IMR-90 (cell line): ENCODE measurements around the gene CORO7. TPM values are rescaled to one million over a fixed set of nuclear protein-coding genes. Genes with fewer than 3 reads are reported as not detected.
A peak's percentile ranks its signal among the peaks of the same experiment; 100 is the strongest.

Experiments used
- ATAC-seq: fragments of 200-7000 bp; cut with Tn5 transposase; 2 replicates; pipeline ENCODE4 v1.9.1; 2020; ENCODE audit warnings: low read depth, mild to moderate bottlenecking, moderate library complexity
- BruUV-seq: library from RNA; stranded (reverse); fragments of 400-500 nt; replicated peaks from 2 replicates; lab custom pipeline; 2021; lab: Mats Ljungman, UMichigan
- CTCF ChIA-PET: fragments of 300-600 bp; formaldehyde crosslinking; extraction: SDS; loops from one replicate; lab custom pipeline; 2021; ENCODE audit warnings: antibody characterized with exemption; lab: Yijun Ruan, JAX
- POLR2A ChIA-PET: fragments of 300-600 bp; sonication (Branson Sonifier 250); formaldehyde crosslinking; loops from one replicate; lab custom pipeline; 2022; ENCODE audit warnings: antibody characterized with exemption; ENCODE audit not compliant: unreplicated experiment; lab: Charles Lee
- DNase-seq: peaks from one replicate; pipeline ENCODE4 v3.0.0; 2013
- H2AFZ ChIP-seq: replicated peaks from 2 replicates; pipeline ENCODE3; 2013; ENCODE audit warnings: low read length, mild to moderate bottlenecking; ENCODE audit not compliant: poor library complexity
- H2AK5ac ChIP-seq: 2 replicates; pipeline ENCODE4 v1.6.1; 2013; ENCODE audit warnings: low read depth, low read length, inconsistent platforms
- H2AK9ac ChIP-seq: replicated peaks from 2 replicates; pipeline ENCODE3; 2013; ENCODE audit warnings: mild to moderate bottlenecking, low read depth, low read length, moderate library complexity; ENCODE audit not compliant: poor library complexity
- H2BK120ac ChIP-seq: 2 replicates; pipeline ENCODE4 v1.6.1; 2013; ENCODE audit warnings: low read depth, low read length, inconsistent platforms
- H2BK15ac ChIP-seq: 3 replicates; pipeline ENCODE4 v1.6.1; 2013; ENCODE audit warnings: low read depth, low read length, inconsistent platforms
- H2BK20ac ChIP-seq: 2 replicates; pipeline ENCODE4 v1.6.1; 2013; ENCODE audit warnings: low read depth, mild to moderate bottlenecking, inconsistent platforms, low read length, moderate library complexity
- H2BK5ac ChIP-seq: 2 replicates; pipeline ENCODE4 v1.6.1; 2013; ENCODE audit warnings: mild to moderate bottlenecking, low read depth, low read length, inconsistent platforms; ENCODE audit not compliant: poor library complexity, severe bottlenecking
- H3K14ac ChIP-seq: replicated peaks from 2 replicates; pipeline ENCODE4 v1.6.1; 2013; ENCODE audit warnings: low read depth, low read length, inconsistent platforms
- H3K18ac ChIP-seq: 2 replicates; pipeline ENCODE4 v1.6.1; 2013; ENCODE audit warnings: low read depth, low read length, control low read depth
- H3K23ac ChIP-seq: 2 replicates; pipeline ENCODE4 v1.6.1; 2013; ENCODE audit warnings: low read depth, low read length, inconsistent platforms
- H3K27ac ChIP-seq: 2 replicates; pipeline ENCODE4 v1.5.1; 2013; ENCODE audit warnings: mild to moderate bottlenecking, control low read depth, low read length; ENCODE audit not compliant: insufficient read depth
- H3K27me3 ChIP-seq: 2 replicates; pipeline ENCODE4 v1.6.1; 2013; ENCODE audit warnings: low read length; ENCODE audit not compliant: control insufficient read depth, insufficient read depth
- H3K36me3 ChIP-seq: 2 replicates; pipeline ENCODE4 v1.6.1; 2013; ENCODE audit warnings: low read length, mixed read lengths; ENCODE audit not compliant: control insufficient read depth, insufficient read depth
- H3K4ac ChIP-seq: 2 replicates; pipeline ENCODE4 v1.6.1; 2013; ENCODE audit warnings: low read depth, low read length, inconsistent platforms
- H3K4me1 ChIP-seq: 2 replicates; pipeline ENCODE4 v1.6.1; 2013; ENCODE audit warnings: low read length, mixed read lengths; ENCODE audit not compliant: control insufficient read depth, insufficient read depth
- H3K4me2 ChIP-seq: 2 replicates; pipeline ENCODE4 v1.6.1; 2013; ENCODE audit warnings: low read depth, mild to moderate bottlenecking, control low read depth, low read length, moderate library complexity
- H3K4me3 ChIP-seq: 2 replicates; pipeline ENCODE4 v1.5.1; 2013; ENCODE audit warnings: low read depth, mild to moderate bottlenecking, control low read depth, low read length, moderate library complexity; ENCODE audit not compliant: insufficient read depth
- H3K56ac ChIP-seq: 2 replicates; pipeline ENCODE4 v1.6.1; 2013; ENCODE audit warnings: low read length, inconsistent platforms; ENCODE audit not compliant: insufficient read depth; ENCODE audit errors: extremely low read depth
- H3K79me1 ChIP-seq, 2 experiments: 2 replicates each; pipeline ENCODE4 v1.6.1; 2013; ENCODE audit warnings: low read length in 2 of 2, inconsistent platforms in 1 of 2, low read depth in 1 of 2
- H3K9ac ChIP-seq: 2 replicates; pipeline ENCODE4 v1.6.1; 2013; ENCODE audit warnings: low read depth, low read length, control low read depth
- H3K9me1 ChIP-seq: 2 replicates; pipeline ENCODE4 v1.6.1; 2013; ENCODE audit warnings: low read length, inconsistent platforms; ENCODE audit not compliant: insufficient read depth
- H3K9me3 ChIP-seq: 2 replicates; pipeline ENCODE4 v1.6.1; 2013; ENCODE audit warnings: low read length; ENCODE audit not compliant: control insufficient read depth, insufficient read depth
- H4K20me1 ChIP-seq: 2 replicates; pipeline ENCODE4 v1.6.1; 2013; ENCODE audit warnings: low read length, inconsistent platforms; ENCODE audit not compliant: insufficient read depth
- H4K5ac ChIP-seq: 2 replicates; pipeline ENCODE4 v1.6.1; 2013; ENCODE audit warnings: mild to moderate bottlenecking, low read depth, low read length, control low read depth
- H4K8ac ChIP-seq, 2 experiments: 2 replicates each; pipeline ENCODE4 v1.6.1; 2013; ENCODE audit warnings: low read depth in 2 of 2, low read length in 2 of 2, control low read depth in 1 of 2, inconsistent platforms in 1 of 2
- H4K91ac ChIP-seq: 2 replicates; pipeline ENCODE4 v1.6.1; 2013; ENCODE audit warnings: low read depth, low read length, inconsistent platforms; ENCODE audit not compliant: insufficient read depth
- BHLHE40 ChIP-seq: fragments of 150-350 bp; IDR thresholded peaks from 2 replicates; pipeline ENCODE4 v1.6.1; 2016; ENCODE audit warnings: mild to moderate bottlenecking, low read depth, low read length
- CEBPB ChIP-seq: IDR thresholded peaks from 2 replicates; pipeline ENCODE4 v1.6.1; 2012; ENCODE audit warnings: low read depth, low read length, improper control_type of control experiment
- CHD1 ChIP-seq: IDR thresholded peaks from 2 replicates; pipeline ENCODE4 v1.6.1; 2012; ENCODE audit warnings: low read depth, low read length, improper control_type of control experiment
- CTCF ChIP-seq: conservative IDR thresholded peaks from 2 replicates; pipeline ENCODE4 v1.5.1; 2012; ENCODE audit warnings: mild to moderate bottlenecking, low read depth, low read length, improper control_type of control experiment
- ELK1 ChIP-seq: fragments of 150-350 bp; IDR thresholded peaks from 2 replicates; pipeline ENCODE4 v1.6.1; 2016; ENCODE audit warnings: low read depth, mild to moderate bottlenecking, low read length, moderate library complexity, borderline replicate concordance
- FOS ChIP-seq: fragments of 150-350 bp; IDR thresholded peaks from 2 replicates; pipeline ENCODE4 v1.6.1; 2016; ENCODE audit warnings: low read depth, low read length
- MAFK ChIP-seq: IDR thresholded peaks from 2 replicates; pipeline ENCODE4 v1.6.1; 2012; ENCODE audit warnings: low read depth, low read length, improper control_type of control experiment
- MAZ ChIP-seq: IDR thresholded peaks from 2 replicates; pipeline ENCODE4 v1.6.1; 2012; ENCODE audit warnings: low read depth, mild to moderate bottlenecking, low read length, improper control_type of control experiment, moderate library complexity, borderline replicate concordance
- MXI1 ChIP-seq: IDR thresholded peaks from 2 replicates; pipeline ENCODE4 v1.6.1; 2012; ENCODE audit warnings: low read depth, mild to moderate bottlenecking, low read length, moderate library complexity, borderline replicate concordance
- NFE2L2 ChIP-seq: fragments of 150-350 bp; IDR thresholded peaks from 2 replicates; pipeline ENCODE4 v1.6.1; 2016; ENCODE audit warnings: low read depth, mild to moderate bottlenecking, low read length
- POLR2A ChIP-seq: IDR thresholded peaks from 2 replicates; pipeline ENCODE4 v1.6.1; 2012; ENCODE audit warnings: mild to moderate bottlenecking, low read depth, low read length
- RAD21 ChIP-seq: IDR thresholded peaks from 2 replicates; pipeline ENCODE4 v1.6.1; 2012; ENCODE audit warnings: low read length, improper control_type of control experiment
- RCOR1 ChIP-seq: IDR thresholded peaks from 2 replicates; pipeline ENCODE4 v1.6.1; 2012; ENCODE audit warnings: mild to moderate bottlenecking, low read length, improper control_type of control experiment; ENCODE audit not compliant: insufficient replicate concordance
- RFX5 ChIP-seq: IDR thresholded peaks from 2 replicates; pipeline ENCODE4 v1.8.0; 2012; ENCODE audit warnings: low read depth, mild to moderate bottlenecking, low read length, moderate library complexity
- SMC3 ChIP-seq: fragments of 150-350 bp; IDR thresholded peaks from 2 replicates; pipeline ENCODE4 v1.6.1; 2016; ENCODE audit warnings: low read depth, mild to moderate bottlenecking, antibody characterized with exemption, low read length, moderate library complexity
- USF2 ChIP-seq: fragments of 150-350 bp; IDR thresholded peaks from 2 replicates; pipeline ENCODE4 v1.6.1; 2017; ENCODE audit warnings: mild to moderate bottlenecking, antibody characterized with exemption, low read length, low read depth
- WGBS, 2 experiments: methylation state at CpG; one replicate each; pipeline versions ENCODE4 v1.1.5 to v1.1.7; 2013; ENCODE audit warnings: missing lambda C conversion rate in 2 of 2; ENCODE audit not compliant: insufficient read length in 1 of 2; ENCODE audit errors: extremely low coverage in 2 of 2; 5-methylcytosine and 5-hydroxymethylcytosine counted together
- dilution Hi-C: fragments of 300-500 bp; cut with HindIII; formaldehyde crosslinking; loops from one replicate; pipeline ENCODE4 v1.14.3; 2018; ENCODE audit warnings: low sequenced_read_pairs; ENCODE audit not compliant: unreplicated experiment
- in situ Hi-C: fragments of 300-500 bp; cut with MboI; formaldehyde crosslinking; loops from 3 replicates; pipeline ENCODE4 v1.14.3; 2019; ENCODE audit warnings: low sequenced_read_pairs, inconsistent platforms, mixed read lengths
- intact Hi-C: fragments of 100-400 bp; cut with micrococcal nuclease; formaldehyde crosslinking; loops from 2 replicates; pipeline ENCODE4 v1.10.0; 2022
- polyA plus RNA-seq, 3 experiments: library from polyadenylated mRNA; depleted of rRNA; stranded (reverse); fragments of >200 nt; gene quantifications; 2 replicates each; pipeline ENCODE4 v1.2.3, GENCODE V29; 2012; ENCODE audit warnings: low replicate concordance in 1 of 3
- total RNA-seq: library from RNA; depleted of rRNA; stranded (reverse); fragments of >200 nt; gene quantifications from 2 replicates; pipeline ENCODE4 v1.2.3, GENCODE V29; 2012

Gene CORO7
- total and polyA plus RNA-seq, 2 of the 4 experiments (the other 2 are of a cell fraction), result 6.3 to 26.7 TPM

GRCh38 chr16:4359914-4360313 is 56.5 kb downstream of the CORO7 start:
- Histone ChIP-seq H4K91ac (no peak overlapping the region), H3K27me3 (no peaks in the 10 kb centered on the region), H3K4me3 (no peak overlapping the region), H2BK5ac (peak overlapping the region; percentile 33), H2AK5ac (no peak overlapping the region), H2AK9ac (peak overlapping the region; percentile 28), H4K8ac (no peak overlapping the region), H2BK15ac (no peak overlapping the region), H4K20me1 (peaks cover 4% of the 10 kb centered on the region; the same call in 1 of the 2 replicates), H3K18ac (no peak overlapping the region), H4K5ac (no peak overlapping the region), H2AFZ (no peak overlapping the region), H3K4me1 (peaks cover 1% of the 10 kb centered on the region; the same call in 1 of the 2 replicates), H3K4ac (no peak overlapping the region), H3K23ac (no peak overlapping the region), H3K9me3 (no peaks in the 10 kb centered on the region), H3K79me1 (no peaks in the 10 kb centered on the region), H3K36me3 (peaks cover 4% of the 10 kb centered on the region; the same call in 1 of the 2 replicates), H3K56ac (no peak overlapping the region), H3K9me1 (no peaks in the 10 kb centered on the region), H3K9ac (no peak overlapping the region), H3K14ac (no peak overlapping the region), H3K27ac (no peak overlapping the region), H3K4me2 (no peak overlapping the region), H2BK120ac (no peak overlapping the region), H2BK20ac (no peak overlapping the region)
- ATAC-seq, result no peak
- no TSS peak for BruUV-seq
- 100% methylated on average over 2 of the region's 3 CpGs; no CpG with 5 or more reads in 1 of the 2 experiments for WGBS, 2 experiments
- POLR2A ChIA-PET, result no interaction called here
- DNase-seq, result no peak
- dilution Hi-C loops, result no loop called here
- in situ Hi-C loops, result loop anchor here (5.0 kb wide), 1 partner anchor 37 kb away; no protein-coding TSS in a partner anchor
- CTCF ChIA-PET, result interaction anchor here (0.8 to 1.4 kb wide), 4 partner anchors 15 to 43 kb away, joined by 3 to 7 read pairs (median 4); no protein-coding TSS in a partner anchor
- TF ChIP-seq SMC3 (no peak), FOS (no peak), CHD1 (no peak), MAZ (no peak), ELK1 (no peak), NFE2L2 (no peak), POLR2A (no peak), CEBPB (no peak), RFX5 (no peak), USF2 (no peak), CTCF (no peak), BHLHE40 (no peak), MXI1 (no peak), RAD21 (no peak), RCOR1 (no peak), MAFK (no peak)
- intact Hi-C loops, result loop anchor here (1.0 kb wide), 1 partner anchor 42 kb away; no protein-coding TSS in a partner anchor
